ENCODE data around the gene ZNF43.
"Not testable (repeated sequence)": the region's sequence is repeated elsewhere in the genome, so short reads cannot be mapped to it uniquely, and the experiment has no call there.

The ZNF43 gene

GRCh38 chr19:21835810-21836444, at the start of gene ZNF43:
Gene ZNF43 (minus strand): TSS chr19:21836182. CDS start chr19:21836038, 144 bp downstream.
- no peak within 1 kb of the TSS for H3K27ac ChIP-seq

GRCh38 chr19:21885516-21885915, 49.5 kb upstream of the ZNF43 start:
- H3K4me2 ChIP-seq; H4K20me1 ChIP-seq (ENCODE audit: insufficient read depth); H2AFZ ChIP-seq (ENCODE audit: low read depth); H3K27ac ChIP-seq; H3K36me3 ChIP-seq (ENCODE audit: insufficient read depth); H3K79me2 ChIP-seq (ENCODE audit: insufficient read depth, low read depth); H3K27me3 ChIP-seq (ENCODE audit: insufficient read depth, low read depth); H3K4me1 ChIP-seq (ENCODE audit: low read depth, poor library complexity, severe bottlenecking); H3K9ac ChIP-seq; H3K4me3 ChIP-seq (IDR thresholded peaks at IDR 0.05; ENCODE audit: insufficient read depth, low read depth, low read length): not testable (repeated sequence)

More at GRCh38 chr19:21835810-21836444, at the start of gene ZNF43:
- Histone ChIP-seq H3K27me3 (ENCODE audit: insufficient read depth, low read depth) (no peaks in the 10 kb centered on the region), H3K4me1 (ENCODE audit: low read depth, poor library complexity, severe bottlenecking) (no peaks in the 10 kb centered on the region), H3K4me3 (IDR thresholded peaks at IDR 0.05; ENCODE audit: insufficient read depth, low read depth, low read length) (no peak within 1 kb of the TSS), H3K9ac (no peak within 1 kb of the TSS), H2AFZ (ENCODE audit: low read depth) (no peak within 1 kb of the TSS), H3K36me3 (ENCODE audit: insufficient read depth) (no peaks in the 10 kb centered on the region), H3K79me2 (ENCODE audit: insufficient read depth, low read depth) (no peaks in the 10 kb centered on the region), H4K20me1 (ENCODE audit: insufficient read depth) (no peaks in the 10 kb centered on the region), H3K4me2 (no peak within 1 kb of the TSS)
- TF ChIP-seq CTCF (conservative IDR thresholded peaks at IDR 0.05; ENCODE audit: low read depth, low read length), result no peak

GRCh38 chr19:21884786-21885185, 48.8 kb upstream of the ZNF43 start:
- H3K79me2 ChIP-seq (ENCODE audit: insufficient read depth, low read depth); H3K27ac ChIP-seq; H3K4me1 ChIP-seq (ENCODE audit: low read depth, poor library complexity, severe bottlenecking); H3K36me3 ChIP-seq (ENCODE audit: insufficient read depth); H3K4me3 ChIP-seq (IDR thresholded peaks at IDR 0.05; ENCODE audit: insufficient read depth, low read depth, low read length); H4K20me1 ChIP-seq (ENCODE audit: insufficient read depth); H3K4me2 ChIP-seq; H2AFZ ChIP-seq (ENCODE audit: low read depth); H3K9ac ChIP-seq; H3K27me3 ChIP-seq (ENCODE audit: insufficient read depth, low read depth): not testable (repeated sequence)

- no peak overlapping the region for H3K9ac ChIP-seq
- no peaks in the 10 kb centered on the region for H3K79me2 ChIP-seq (ENCODE audit: insufficient read depth, low read depth)
- H3K36me3 ChIP-seq (ENCODE audit: insufficient read depth), result no peaks in the 10 kb centered on the region
Observed at GRCh38 chr19:21883516-21883915, 47.5 kb upstream of the ZNF43 start.

GRCh38 chr19:21880761-21881160, 44.8 kb upstream of the ZNF43 start:
- not testable (repeated sequence) for H3K4me1 ChIP-seq (ENCODE audit: low read depth, poor library complexity, severe bottlenecking)

More at GRCh38 chr19:21883516-21883915, 47.5 kb upstream of the ZNF43 start:
- Histone ChIP-seq H3K27ac (no peak overlapping the region), H3K27me3 (ENCODE audit: insufficient read depth, low read depth) (no peaks in the 10 kb centered on the region), H2AFZ (ENCODE audit: low read depth) (no peak overlapping the region), H4K20me1 (ENCODE audit: insufficient read depth) (no peaks in the 10 kb centered on the region), H3K4me1 (ENCODE audit: low read depth, poor library complexity, severe bottlenecking) (no peaks in the 10 kb centered on the region), H3K4me2 (no peak overlapping the region), H3K4me3 (IDR thresholded peaks at IDR 0.05; ENCODE audit: insufficient read depth, low read depth, low read length) (no peak overlapping the region)
- TF ChIP-seq CTCF (conservative IDR thresholded peaks at IDR 0.05; ENCODE audit: low read depth, low read length), result no peak

GRCh38 chr19:21878646-21879045, 42.7 kb upstream of the ZNF43 start:
- Histone ChIP-seq H3K27me3 (ENCODE audit: insufficient read depth, low read depth) (no peaks in the 10 kb centered on the region), H2AFZ (ENCODE audit: low read depth) (no peak overlapping the region), H3K27ac (no peak overlapping the region), H3K9ac (no peak overlapping the region), H3K4me2 (no peak overlapping the region), H3K4me1 (ENCODE audit: low read depth, poor library complexity, severe bottlenecking) (no peaks in the 10 kb centered on the region), H3K79me2 (ENCODE audit: insufficient read depth, low read depth) (no peaks in the 10 kb centered on the region), H3K4me3 (IDR thresholded peaks at IDR 0.05; ENCODE audit: insufficient read depth, low read depth, low read length) (no peak overlapping the region), H4K20me1 (ENCODE audit: insufficient read depth) (no peaks in the 10 kb centered on the region), H3K36me3 (ENCODE audit: insufficient read depth) (no peaks in the 10 kb centered on the region)
- no peak for TF ChIP-seq CTCF (conservative IDR thresholded peaks at IDR 0.05; ENCODE audit: low read depth, low read length)

More at GRCh38 chr19:21880761-21881160, 44.8 kb upstream of the ZNF43 start:
- not testable (repeated sequence) for H2AFZ ChIP-seq (ENCODE audit: low read depth); H3K36me3 ChIP-seq (ENCODE audit: insufficient read depth); H3K79me2 ChIP-seq (ENCODE audit: insufficient read depth, low read depth); H3K4me3 ChIP-seq (IDR thresholded peaks at IDR 0.05; ENCODE audit: insufficient read depth, low read depth, low read length); H3K27me3 ChIP-seq (ENCODE audit: insufficient read depth, low read depth); H3K9ac ChIP-seq; H3K27ac ChIP-seq; H3K4me2 ChIP-seq; H4K20me1 ChIP-seq (ENCODE audit: insufficient read depth)
